ENCODE results near the gene SLC39A8. TPM values are rescaled to one million over a fixed set of nuclear protein-coding genes. Genes with fewer than 3 reads are reported as not detected.
A peak's percentile ranks its signal among the peaks of the same experiment; 100 is the strongest.
"Not testable (repeated sequence)": the region's sequence is repeated elsewhere in the genome, so short reads cannot be mapped to it uniquely, and the experiment has no call there.

Gene SLC39A8
- total RNA-seq, 4 donors from 2014 or later: 9.4 to 38.6 (median 14.4) TPM

DNA sequence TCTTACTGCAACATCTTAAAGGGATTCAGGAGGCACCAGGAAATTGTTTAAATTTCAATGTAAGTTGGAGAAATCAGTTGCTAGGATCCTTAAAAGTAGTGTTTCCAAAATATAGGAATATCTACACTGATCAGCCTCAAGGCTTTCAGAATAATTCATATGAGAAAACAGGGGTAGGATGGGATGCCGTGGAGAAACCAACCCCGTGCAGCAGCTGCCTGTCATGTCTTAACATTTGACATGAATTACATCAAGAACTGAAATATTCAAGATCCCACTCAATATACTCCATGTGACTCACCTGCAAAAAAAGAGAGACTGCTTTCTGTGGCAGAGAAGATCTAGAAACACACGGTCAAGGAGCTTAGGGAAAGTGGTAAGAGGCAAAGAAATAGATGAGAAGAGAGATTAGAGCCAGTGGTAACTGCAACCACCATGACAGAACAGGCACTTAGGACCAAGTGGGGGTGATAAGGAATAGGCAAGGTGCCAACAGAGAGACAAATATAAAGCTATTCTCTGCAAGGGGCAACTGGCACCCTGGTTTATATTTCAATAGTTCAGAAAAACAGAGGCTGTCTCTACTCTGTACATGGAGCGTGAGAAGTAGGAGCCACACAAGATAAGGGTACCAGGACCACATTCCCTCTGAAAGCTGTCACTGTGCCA lies 64.0 kb downstream of the SLC39A8 start:
- H3K4me1 ChIP-seq: no peaks in the 10 kb centered on the region

DNA sequence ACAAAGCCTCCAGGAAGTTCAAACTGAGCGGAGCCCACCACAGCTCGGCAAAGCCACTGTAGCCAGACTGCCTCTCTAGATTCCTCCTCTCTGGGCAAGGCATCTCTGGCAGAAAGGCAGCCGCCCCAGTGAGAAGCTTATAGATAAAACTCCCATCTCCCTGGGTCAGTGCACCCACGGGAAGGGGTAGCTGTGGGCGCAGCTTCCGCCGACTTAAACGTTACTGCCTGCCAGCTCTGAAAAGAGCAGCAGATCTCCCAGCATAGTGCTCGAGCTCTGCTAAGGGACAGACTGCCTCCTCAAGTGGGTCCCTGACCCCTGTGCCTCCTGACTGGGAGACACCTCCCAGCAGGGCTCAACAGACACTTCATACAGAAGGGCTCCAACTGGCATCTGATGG lies 72.0 kb downstream of the SLC39A8 start:
- H3K4me3 ChIP-seq, DNase-seq: not testable (repeated sequence)

More for the DNA sequence above, 64.0 kb downstream of the SLC39A8 start:
- no peak overlapping the region for H3K27ac ChIP-seq
- TF ChIP-seq, protein P1, sequence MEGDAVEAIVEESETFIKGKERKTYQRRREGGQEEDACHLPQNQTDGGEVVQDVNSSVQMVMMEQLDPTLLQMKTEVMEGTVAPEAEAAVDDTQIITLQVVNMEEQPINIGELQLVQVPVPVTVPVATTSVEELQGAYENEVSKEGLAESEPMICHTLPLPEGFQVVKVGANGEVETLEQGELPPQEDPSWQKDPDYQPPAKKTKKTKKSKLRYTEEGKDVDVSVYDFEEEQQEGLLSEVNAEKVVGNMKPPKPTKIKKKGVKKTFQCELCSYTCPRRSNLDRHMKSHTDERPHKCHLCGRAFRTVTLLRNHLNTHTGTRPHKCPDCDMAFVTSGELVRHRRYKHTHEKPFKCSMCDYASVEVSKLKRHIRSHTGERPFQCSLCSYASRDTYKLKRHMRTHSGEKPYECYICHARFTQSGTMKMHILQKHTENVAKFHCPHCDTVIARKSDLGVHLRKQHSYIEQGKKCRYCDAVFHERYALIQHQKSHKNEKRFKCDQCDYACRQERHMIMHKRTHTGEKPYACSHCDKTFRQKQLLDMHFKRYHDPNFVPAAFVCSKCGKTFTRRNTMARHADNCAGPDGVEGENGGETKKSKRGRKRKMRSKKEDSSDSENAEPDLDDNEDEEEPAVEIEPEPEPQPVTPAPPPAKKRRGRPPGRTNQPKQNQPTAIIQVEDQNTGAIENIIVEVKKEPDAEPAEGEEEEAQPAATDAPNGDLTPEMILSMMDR (IDR thresholded peaks at IDR 0.05): no peak
- TF ChIP-seq POLR2A (IDR thresholded peaks at IDR 0.05): no peak
- no peaks in the 10 kb centered on the region for H3K27me3 ChIP-seq
- no peaks in the 10 kb centered on the region for H3K36me3 ChIP-seq
- intact Hi-C loops (cut with DNase I; ENCODE audit: low total_unique reads): no loop called here
- no peaks in the 10 kb centered on the region for H3K9me3 ChIP-seq
- no peak for DNase-seq
- H3K4me3 ChIP-seq: no peak overlapping the region

DNA sequence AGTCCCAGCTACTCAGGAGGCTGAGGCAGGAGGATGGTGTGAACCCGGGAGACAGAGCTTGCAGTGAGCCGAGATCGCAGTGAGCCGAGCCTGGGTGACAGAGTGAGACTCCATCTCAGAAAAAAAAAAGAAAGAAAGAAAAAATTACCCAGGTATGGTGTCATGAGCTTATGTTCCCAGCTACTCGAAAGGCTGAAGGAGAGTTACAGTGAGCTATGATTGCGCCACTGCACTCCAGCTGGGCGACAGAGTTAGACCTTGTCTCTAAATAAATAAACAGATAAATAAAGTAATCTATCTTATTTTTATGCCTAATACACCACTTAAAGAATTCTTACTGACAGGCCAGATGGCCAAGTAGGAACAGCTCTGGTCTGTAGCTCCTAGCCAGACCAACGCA lies 73.0 kb downstream of the SLC39A8 start:
- no peak for TF ChIP-seq POLR2A (IDR thresholded peaks at IDR 0.05)
- TF ChIP-seq, protein P1 (IDR thresholded peaks at IDR 0.05): no peak
- intact Hi-C loops (cut with DNase I; ENCODE audit: low total_unique reads): no loop called here
- H3K4me3 ChIP-seq: no peak overlapping the region
- H3K4me1 ChIP-seq: no peaks in the 10 kb centered on the region
- H3K9me3 ChIP-seq: no peaks in the 10 kb centered on the region
- no peaks in the 10 kb centered on the region for H3K36me3 ChIP-seq
- no peaks in the 10 kb centered on the region for H3K27me3 ChIP-seq
- no peak overlapping the region for H3K27ac ChIP-seq
- no peak for DNase-seq

More for the DNA sequence above, 72.0 kb downstream of the SLC39A8 start:
- H3K9me3 ChIP-seq; H3K36me3 ChIP-seq; intact Hi-C loops (cut with DNase I; ENCODE audit: low total_unique reads); H3K4me1 ChIP-seq; H3K27me3 ChIP-seq; H3K27ac ChIP-seq: not testable (repeated sequence)

DNA sequence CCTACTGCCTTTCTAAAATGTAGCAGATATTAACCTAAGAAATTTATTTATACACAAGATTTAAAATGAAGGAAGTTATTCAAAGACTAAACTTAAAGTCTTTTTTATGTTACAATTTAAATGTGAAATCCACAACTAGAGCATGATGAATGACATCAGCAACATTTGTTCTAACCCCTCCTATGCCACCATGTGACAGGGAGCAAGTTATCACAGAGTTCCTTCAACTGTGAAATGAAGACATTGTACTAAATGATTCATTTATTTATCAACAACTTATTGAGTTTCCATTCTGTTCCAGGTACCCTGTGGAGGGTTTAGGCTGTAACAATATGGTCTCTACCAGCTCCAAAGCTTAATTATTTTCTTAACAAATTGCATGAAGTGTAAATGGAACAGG lies 76.9 kb downstream of the SLC39A8 start:
- no peaks in the 10 kb centered on the region for H3K9me3 ChIP-seq
- no peak overlapping the region for H3K4me3 ChIP-seq
- no peaks in the 10 kb centered on the region for H3K36me3 ChIP-seq
- no peak for TF ChIP-seq POLR2A (IDR thresholded peaks at IDR 0.05)
- TF ChIP-seq, protein P1 (IDR thresholded peaks at IDR 0.05): no peak
- H3K27ac ChIP-seq: no peak overlapping the region
- intact Hi-C loops (cut with DNase I; ENCODE audit: low total_unique reads): no loop called here
- H3K4me1 ChIP-seq: no peaks in the 10 kb centered on the region
- no peaks in the 10 kb centered on the region for H3K27me3 ChIP-seq
- no peak for DNase-seq

DNA sequence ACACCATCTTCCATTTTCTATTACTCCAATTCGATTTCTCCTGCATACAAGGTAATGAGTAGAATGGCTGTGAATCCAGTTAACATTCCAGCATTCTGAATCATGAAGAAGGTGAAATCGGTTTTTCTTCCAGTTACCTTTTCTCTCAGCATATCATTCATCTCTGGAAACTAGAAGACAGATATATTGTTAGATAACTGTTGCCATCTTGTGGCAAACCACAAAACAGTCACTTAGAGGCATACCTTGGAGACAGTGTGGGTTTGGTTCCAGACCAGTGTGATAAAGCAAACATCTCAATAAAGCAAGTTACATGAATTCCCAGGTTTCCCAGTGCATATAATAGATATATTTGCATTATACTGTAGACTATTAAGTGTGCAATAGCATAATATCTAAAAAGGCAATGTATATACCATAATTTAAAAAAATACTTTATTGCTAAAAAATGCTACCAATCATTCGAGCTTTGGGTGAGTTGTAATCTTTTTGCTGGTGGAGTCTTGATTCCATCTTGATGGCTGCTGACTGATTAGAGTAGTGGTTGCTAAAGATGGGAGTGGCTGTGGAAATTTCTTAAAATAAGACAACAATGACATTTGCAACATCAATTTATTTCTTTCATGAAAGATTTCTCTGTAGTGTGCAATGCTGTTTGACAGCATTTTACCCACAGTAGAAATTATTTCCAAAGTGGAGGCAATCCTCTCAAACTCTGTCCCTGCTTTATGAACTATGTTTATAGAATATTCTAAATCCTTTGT lies 82.1 kb downstream of the SLC39A8 start:
- intact Hi-C loops (cut with DNase I; ENCODE audit: low total_unique reads): no loop called here
- H3K27me3 ChIP-seq: no peaks in the 10 kb centered on the region
- no peak overlapping the region for H3K4me3 ChIP-seq
- H3K9me3 ChIP-seq: no peaks in the 10 kb centered on the region
- TF ChIP-seq, protein P1 (IDR thresholded peaks at IDR 0.05): peak in 3 of 4 experiments; percentile 13 to 38 (median 17)
- TF ChIP-seq POLR2A (IDR thresholded peaks at IDR 0.05): no peak
- H3K36me3 ChIP-seq: no peaks in the 10 kb centered on the region
- no peak overlapping the region for H3K27ac ChIP-seq
- H3K4me1 ChIP-seq: no peaks in the 10 kb centered on the region
- DNase-seq: no peak

Measured in uterus (tissue), 4 donors.